Colonic mucosa (tissue), 4 donors: ENCODE results near the gene TMTC4. TPM values are rescaled to one million over a fixed set of nuclear protein-coding genes. Genes with fewer than 3 reads are reported as not detected.

ENCODE experiments used
- DNase-seq: peaks from one replicate; pipeline ENCODE4 v3.0.0-alpha.2; 2020
- H3K27ac ChIP-seq: fragments of 200-600 bp; one replicate; pipeline ENCODE4 v1.8.0; 2021
- H3K27me3 ChIP-seq: fragments of 200-600 bp; one replicate; pipeline ENCODE4 v1.8.0; 2021
- H3K36me3 ChIP-seq: fragments of 200-600 bp; one replicate; pipeline ENCODE4 v1.8.0; 2021
- H3K4me1 ChIP-seq: fragments of 200-600 bp; one replicate; pipeline ENCODE4 v1.8.0; 2021; ENCODE audit warnings: mild to moderate bottlenecking
- H3K4me3 ChIP-seq: fragments of 200-600 bp; one replicate; pipeline ENCODE4 v1.8.0; 2021
- H3K9ac ChIP-seq, 2 donors: one replicate each; pipeline ENCODE4 v1.7.0; 2013; ENCODE audit warnings: control low read depth in 2 of 2, low read depth in 2 of 2, low read length in 2 of 2
- H3K9me3 ChIP-seq: fragments of 200-600 bp; one replicate; pipeline ENCODE4 v1.8.0; 2021
- CTCF ChIP-seq: fragments of 200-600 bp; IDR thresholded peaks from one replicate; pipeline ENCODE4 v1.8.0; 2022; ENCODE audit warnings: antibody characterized with exemption, mild to moderate bottlenecking
- intact Hi-C: fragments of 100-400 bp; cut with DNase I; formaldehyde crosslinking; loops from one replicate; pipeline ENCODE4 v1.14.1; 2022
- total RNA-seq, 2 donors: library from RNA; stranded (reverse); fragmentation: NEBNext Ultra II Directional in 1 of 2; extraction: Animal tissue kit (Norgen Biotek cat#: 25700) in 1 of 2; gene quantifications; one replicate each; pipeline ENCODE4 v1.2.1, GENCODE V29; 2021
- donor health status: healthy.
- donor health status: DM: no; HTN: no; CAD: no.
- donor health status: DM: no; HTN: no; CAD: no.

TMTC4 gene
- 10 to 100 TPM; 18.2 to 21.4 TPM for total RNA-seq

GRCh38 chr13:100674572-100674871 lies at the start of gene TMTC4:
TMTC4 (minus strand) TSS chr13:100674795; CDS start chr13:100670362, 4,433 bp downstream.
- Histone ChIP-seq H3K4me1 (peaks cover 7% of the 10 kb centered on the region), H3K9ac (peak within 1 kb of the TSS; percentile 73 to 76), H3K36me3 (no peaks in the 10 kb centered on the region), H3K27me3 (no peaks in the 10 kb centered on the region), H3K27ac (peak within 1 kb of the TSS; percentile 88), H3K9me3 (no peaks in the 10 kb centered on the region), H3K4me3 (peak within 1 kb of the TSS; percentile 68)
- intact Hi-C loops, result no loop called here
- no peak for DNase-seq
- no peak for TF ChIP-seq CTCF

GRCh38 chr13:100722517-100722916 lies 47.9 kb upstream of the TMTC4 start:
- Histone ChIP-seq H3K9me3 (no peaks in the 10 kb centered on the region), H3K27me3 (no peaks in the 10 kb centered on the region), H3K36me3 (no peaks in the 10 kb centered on the region), H3K4me3 (no peak overlapping the region), H3K4me1 (no peaks in the 10 kb centered on the region), H3K27ac (no peak overlapping the region), H3K9ac (no peak overlapping the region)
- no peak for TF ChIP-seq CTCF
- DNase-seq, result no peak
- intact Hi-C loops, result loop anchor here (10.0 kb wide), 1 partner anchor 392 kb away; no protein-coding TSS in a partner anchor

GRCh38 chr13:100721885-100722512 lies 47.4 kb upstream of the TMTC4 start:
- DNase-seq, result peak; percentile 44
- Histone ChIP-seq H3K27me3 (no peaks in the 10 kb centered on the region), H3K27ac (no peak overlapping the region), H3K9me3 (no peaks in the 10 kb centered on the region), H3K4me3 (no peak overlapping the region), H3K36me3 (no peaks in the 10 kb centered on the region), H3K4me1 (no peaks in the 10 kb centered on the region), H3K9ac (no peak overlapping the region)
- intact Hi-C loops, result loop anchor here (10.0 kb wide), 1 partner anchor 393 kb away; no protein-coding TSS in a partner anchor
- peak; percentile 57 for TF ChIP-seq CTCF

- no peaks in the 10 kb centered on the region for H3K4me1 ChIP-seq
- no peak overlapping the region for H3K27ac ChIP-seq
- no peak overlapping the region for H3K9ac ChIP-seq
- no peaks in the 10 kb centered on the region for H3K9me3 ChIP-seq
- H3K36me3 ChIP-seq, result no peaks in the 10 kb centered on the region
- intact Hi-C loops, result no loop called here
- no peak for TF ChIP-seq CTCF
- no peak overlapping the region for H3K4me3 ChIP-seq
- DNase-seq, result no peak
- no peaks in the 10 kb centered on the region for H3K27me3 ChIP-seq
Observed at GRCh38 chr13:100715604-100716003, 41.0 kb upstream of the TMTC4 start.

- TF ChIP-seq CTCF, result no peak
- H3K9ac ChIP-seq, result no peak overlapping the region
- H3K27ac ChIP-seq, result no peak overlapping the region
- H3K27me3 ChIP-seq, result no peaks in the 10 kb centered on the region
- H3K9me3 ChIP-seq, result no peaks in the 10 kb centered on the region
- DNase-seq, result no peak
- no peaks in the 10 kb centered on the region for H3K36me3 ChIP-seq
- H3K4me1 ChIP-seq, result no peaks in the 10 kb centered on the region
- intact Hi-C loops, result no loop called here
- no peak overlapping the region for H3K4me3 ChIP-seq
Observed at GRCh38 chr13:100714478-100714877, 39.9 kb upstream of the TMTC4 start.
